Measurements from ENCODE around the gene TRAIP.
"Not testable (repeated sequence)": the region's sequence is repeated elsewhere in the genome, so short reads cannot be mapped to it uniquely, and the experiment has no call there.

The TRAIP gene, protein sequence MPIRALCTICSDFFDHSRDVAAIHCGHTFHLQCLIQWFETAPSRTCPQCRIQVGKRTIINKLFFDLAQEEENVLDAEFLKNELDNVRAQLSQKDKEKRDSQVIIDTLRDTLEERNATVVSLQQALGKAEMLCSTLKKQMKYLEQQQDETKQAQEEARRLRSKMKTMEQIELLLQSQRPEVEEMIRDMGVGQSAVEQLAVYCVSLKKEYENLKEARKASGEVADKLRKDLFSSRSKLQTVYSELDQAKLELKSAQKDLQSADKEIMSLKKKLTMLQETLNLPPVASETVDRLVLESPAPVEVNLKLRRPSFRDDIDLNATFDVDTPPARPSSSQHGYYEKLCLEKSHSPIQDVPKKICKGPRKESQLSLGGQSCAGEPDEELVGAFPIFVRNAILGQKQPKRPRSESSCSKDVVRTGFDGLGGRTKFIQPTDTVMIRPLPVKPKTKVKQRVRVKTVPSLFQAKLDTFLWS

DNA sequence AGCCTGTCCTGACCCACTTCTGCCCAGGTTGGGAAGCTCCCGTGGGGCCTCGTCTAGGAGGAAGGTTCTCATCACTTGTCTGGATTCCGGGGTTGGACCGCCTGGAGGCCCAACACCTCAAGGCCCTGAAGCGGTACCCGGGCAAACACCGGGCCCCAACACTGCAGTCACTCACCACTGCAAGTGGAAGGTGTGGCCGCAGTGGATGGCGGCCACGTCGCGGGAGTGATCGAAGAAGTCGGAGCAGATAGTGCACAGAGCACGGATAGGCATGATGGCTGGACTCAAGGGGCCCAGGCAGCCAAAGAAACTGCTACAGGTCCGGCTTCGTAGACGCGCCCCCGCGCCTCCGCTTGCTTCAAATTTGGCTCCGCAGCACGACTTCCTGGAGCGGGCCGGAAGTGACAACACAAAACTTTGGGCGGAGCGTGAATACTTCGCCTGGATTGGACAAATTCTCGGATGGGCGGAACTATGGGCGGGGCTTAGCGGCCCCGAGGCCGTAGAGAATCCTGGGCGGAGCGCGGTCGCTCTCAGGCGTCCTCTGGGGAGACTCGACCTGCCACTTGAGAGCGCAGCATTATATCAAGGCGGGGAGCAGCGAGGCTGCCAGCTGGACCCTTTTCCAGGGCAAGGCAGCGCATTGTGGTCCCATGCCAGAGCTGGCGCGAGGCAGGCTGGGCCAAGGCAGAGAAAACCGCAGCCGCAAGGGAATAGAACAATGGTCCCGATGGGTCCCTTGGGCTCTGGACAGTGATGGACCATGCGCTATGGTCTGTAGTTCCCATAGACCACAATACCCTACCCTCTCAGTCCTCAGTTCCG lies at the start of gene TRAIP:
TRAIP (minus strand) TSS at position 384 of the 825 bp plus-strand sequence; CDS start at position 273, 111 bp downstream.
- peak; percentile 41 to 95 (median 88) for DNase-seq

DNA sequence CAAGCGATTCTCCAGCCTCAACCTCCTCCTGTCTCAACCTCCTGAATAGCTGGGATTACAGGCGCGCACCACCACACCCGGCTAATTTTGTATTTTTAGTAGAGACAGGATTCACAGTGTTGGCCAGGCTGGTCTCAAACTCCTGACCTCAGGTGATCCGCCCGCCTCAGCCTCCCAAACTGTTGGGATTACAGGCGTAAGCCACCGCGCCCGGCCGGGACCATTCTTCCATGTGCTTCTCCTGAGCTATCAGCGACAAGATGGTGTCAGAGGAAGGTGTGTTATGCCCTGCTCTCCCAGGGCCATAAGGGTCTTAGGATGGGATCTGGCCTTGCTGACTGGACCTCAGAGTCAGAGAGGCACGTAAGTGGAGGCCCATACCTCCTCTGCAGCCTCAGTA lies 48.1 kb upstream of the TRAIP start:
- DNase-seq, result not testable (repeated sequence)

DNA sequence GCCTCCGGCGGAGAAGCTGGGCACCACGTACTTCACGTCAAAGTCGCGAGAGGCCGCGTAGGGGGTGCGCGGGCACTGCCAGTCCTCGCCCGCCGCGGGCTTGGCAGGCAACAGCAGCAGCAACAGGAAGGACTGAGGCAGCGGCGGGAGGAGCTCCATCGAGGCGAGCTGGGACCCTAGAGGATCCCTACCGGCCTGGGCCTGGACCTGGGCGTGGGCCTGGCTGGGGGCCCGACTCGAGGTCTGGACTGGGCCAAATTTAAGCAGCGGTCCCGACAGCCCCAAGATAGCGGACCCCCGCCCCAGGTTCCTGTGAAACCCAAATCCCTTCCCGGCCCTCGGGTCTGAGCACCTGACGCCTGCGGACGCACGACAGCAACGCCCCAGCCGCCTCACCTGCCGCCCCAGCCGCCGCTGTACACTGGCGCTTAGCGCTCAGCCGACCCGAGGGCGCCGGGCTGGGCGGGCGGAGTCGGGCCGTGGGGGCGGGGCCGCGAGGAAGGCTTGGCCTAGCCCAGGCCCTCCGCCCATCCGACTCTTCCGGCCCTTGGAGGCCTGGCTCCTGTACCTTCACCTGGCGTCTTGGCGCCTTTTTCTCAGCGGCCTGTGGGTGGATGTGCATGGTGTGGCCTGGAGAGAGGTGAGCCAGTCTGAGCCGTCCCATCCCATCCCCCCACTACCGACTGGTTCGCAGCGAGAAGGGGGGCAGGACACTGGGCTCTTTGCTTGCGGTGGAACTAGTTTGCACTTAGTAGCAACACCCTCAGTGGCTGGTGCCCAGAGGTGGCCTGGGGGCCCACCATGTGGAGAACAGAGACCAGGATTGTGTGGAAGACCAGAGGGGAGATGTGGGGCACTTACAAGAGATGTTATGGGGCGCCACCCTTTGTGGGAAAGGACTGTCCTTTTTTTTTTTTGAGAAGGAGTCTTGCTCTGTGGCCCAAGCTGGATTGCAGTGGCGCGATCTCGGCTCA lies 47.4 kb upstream of the TRAIP start, which contains the start of gene MST1R:
MST1R (minus strand) TSS at position 423 of the 974 bp plus-strand sequence; CDS start at position 159, 264 bp downstream.
- DNase-seq, result no peak

DNA sequence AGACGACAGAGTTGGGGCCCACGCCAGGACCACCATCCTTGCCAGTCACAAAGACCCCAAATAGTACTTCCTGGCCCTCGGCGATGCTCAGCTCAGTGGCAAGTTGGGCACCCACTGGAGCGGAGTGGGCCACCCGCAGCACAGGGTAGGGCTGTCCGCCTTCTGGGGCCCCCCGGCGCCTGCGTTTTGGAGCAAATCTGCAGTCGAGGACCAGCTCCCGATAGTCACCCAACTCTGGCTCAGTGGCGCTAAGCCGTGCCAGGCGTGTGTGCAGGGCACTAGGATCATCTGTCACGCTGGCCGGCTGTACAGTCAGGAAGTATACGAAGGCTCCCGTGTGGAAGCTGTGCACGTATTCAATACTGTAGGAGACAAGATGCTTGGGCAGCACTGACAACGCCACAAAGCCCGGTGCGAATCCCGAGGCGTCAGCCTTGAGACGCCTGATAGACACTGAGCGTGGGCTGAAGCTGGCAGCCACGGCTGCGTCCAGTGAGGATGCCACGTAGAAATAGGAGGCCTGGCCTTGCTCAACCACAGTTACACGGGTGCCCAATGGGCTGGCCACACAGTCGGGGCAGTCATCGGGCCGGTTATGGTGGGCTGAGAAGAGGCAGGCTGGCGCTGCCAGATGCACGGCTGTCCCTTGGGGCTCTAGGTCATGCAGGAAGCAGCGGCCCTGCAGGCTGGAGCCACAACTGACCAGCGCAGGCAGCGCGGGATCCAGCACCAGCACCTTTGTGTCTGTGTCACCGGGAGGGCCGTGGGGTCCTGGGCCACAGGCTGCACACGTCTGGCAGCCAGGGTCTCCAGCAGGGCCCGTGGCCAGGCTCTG lies 46.4 kb upstream of the TRAIP start:
- no peak for DNase-seq

DNA sequence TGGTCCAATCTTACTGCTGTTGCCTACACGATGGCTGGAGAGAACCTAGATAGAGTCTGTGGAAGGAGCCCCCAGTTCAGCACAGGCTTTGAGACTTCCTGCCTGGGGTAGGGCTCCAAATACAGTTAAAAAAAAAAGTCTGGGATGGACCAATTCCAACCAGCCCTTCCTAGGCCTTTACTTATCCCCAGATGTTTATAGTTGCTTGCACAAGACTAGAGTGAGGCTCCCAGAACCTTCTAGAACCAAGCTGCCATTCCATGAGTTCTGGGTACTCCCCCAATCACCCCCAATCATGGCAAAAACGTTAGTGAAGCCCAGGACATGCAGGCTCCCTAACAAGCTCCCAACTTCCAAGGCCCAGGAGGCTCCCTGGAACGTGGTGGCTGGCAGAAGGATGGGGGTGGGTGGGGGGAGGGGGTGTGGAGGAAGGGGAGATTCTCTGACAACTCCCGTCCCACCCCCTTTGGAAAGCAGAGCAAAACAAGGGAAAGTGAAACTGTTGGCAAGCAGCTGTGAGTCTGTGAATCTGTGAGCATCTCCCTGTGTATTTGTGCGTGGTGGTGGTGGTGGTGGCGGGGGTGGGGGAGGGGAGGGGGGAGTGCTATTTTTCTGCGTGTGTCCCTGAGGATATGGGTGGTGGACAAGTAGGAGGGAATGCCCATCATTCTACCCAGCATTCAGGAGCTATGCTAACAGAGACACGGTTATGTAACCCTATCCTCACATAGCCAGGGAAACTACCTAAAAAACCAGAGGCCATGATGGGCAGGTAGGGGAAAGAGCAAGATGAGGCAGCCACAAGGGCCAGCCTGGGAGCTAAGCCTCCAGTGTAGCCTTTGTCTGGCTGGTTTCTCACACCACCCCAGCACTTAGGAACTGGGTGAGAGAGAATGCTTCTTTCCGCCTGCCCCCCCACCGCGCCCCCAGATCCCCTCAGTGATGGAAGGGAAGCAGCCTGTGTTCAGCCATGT lies 45.3 kb upstream of the TRAIP start:
- peak in 5 of 58 donors; percentile 14 to 32 (median 18) for DNase-seq

DNA sequence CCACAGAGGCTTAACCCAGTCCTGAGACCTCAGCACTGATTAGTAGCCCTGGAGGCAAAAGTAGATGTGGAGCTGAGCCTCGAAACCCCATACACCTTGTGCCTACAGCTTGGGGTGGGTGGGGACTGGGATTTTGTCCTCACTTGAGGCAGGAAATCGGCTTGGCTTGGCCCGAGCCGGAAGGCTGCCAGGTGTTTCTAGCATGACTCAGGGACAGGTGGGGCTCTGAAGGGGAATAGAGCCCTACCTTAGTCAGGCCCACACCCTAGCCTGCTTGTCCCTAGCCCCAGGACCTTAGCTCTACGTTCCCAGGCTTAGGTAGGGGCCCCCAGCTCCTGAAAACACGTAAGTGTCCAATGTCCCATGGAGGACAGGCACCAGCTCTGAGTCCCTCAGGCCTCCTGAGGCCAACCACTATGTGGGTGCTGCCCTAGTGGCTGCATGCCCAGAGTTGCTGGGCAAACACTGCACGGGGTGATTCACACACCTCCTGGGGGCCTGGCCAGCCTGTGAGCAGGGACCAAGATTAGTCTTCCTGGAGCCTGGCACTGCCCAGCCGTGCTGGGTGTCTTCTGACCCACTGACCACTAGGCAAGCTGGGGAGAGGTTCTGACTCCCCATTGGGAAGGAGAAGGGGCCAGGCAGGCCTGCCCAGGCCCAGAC lies 44.3 kb upstream of the TRAIP start:
- no peak for DNase-seq

DNA sequence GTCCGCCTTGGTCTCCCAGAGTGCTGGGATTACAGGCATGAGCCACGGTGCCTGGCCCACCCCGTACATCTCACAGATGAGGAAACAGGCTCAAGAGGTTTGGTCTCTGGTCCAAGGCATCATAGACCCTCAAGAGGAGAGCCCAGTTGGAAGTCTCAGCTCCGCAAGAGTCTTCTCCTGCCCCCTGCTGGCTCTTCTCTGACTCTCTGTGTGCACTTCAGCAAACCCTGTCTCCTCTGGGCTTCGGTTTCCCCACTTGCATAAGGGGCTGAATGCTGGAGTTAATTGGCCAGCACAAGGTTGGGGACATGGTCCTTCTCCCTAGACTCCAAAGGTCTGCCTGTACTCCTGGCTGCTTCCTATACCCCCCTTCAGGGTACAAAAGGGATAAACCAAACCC lies 43.5 kb upstream of the TRAIP start:
- peak in 3 of 58 donors; percentile 7 to 27 (median 26) for DNase-seq

DNA sequence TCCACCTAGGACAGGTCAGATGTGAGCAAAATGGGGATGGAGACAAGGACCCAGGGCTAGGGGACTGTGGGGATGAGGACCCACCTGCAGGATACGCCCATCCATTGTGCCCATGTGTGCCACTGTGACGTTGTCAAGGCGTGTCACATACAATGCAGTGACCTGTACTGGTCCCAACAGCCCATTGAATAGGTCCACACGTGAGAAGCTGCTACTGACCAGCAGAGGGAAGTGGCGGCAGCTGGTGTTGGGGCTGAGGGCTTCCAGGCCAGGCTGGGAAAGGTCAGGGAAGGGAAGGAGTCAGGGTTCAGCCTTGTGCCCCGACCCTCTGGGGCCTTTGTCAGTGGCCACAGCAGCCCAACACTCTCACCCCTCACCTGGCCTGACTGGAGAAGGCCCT lies 42.6 kb upstream of the TRAIP start:
- no peak for DNase-seq

DNA sequence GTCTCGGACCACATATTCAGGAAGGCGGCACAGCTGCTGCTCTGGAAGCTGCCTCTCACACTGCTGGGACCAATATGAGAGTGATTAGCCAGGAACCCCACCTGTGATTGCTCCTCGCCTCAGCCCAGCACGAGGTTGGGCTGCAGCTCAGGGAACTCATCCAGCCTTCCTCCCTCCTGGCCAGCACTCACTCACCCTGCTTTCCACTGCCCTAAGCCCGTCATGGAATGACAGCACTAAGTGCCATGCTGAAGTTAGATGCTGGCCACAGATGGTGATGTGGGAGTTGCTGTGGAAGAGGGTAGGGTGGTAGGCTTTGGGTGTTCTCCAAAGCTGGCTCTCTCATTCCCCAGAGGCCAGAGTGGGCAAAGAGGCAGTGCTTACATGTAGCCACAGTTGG lies 40.0 kb upstream of the TRAIP start:
- peak in 12 of 58 donors; percentile 10 to 56 (median 34) for DNase-seq

DNA sequence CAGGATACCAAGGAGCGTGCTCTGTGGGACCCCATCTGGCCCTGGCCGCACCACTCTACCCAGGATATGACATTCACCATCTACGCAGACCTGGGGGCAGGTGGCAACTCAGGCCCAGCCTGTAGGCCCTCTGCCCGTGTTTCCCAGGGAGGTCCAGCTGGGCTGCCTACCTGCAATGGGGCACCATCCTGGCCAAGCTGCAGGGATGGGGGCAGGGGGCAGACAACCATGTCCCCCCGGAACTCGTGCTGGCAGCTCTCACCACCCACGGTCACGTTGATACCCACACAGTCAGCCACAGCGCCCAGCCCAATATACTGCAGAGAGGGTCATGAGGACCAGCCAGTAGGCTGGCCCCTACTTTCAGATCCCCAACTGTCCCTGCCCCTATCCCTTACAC lies 39.4 kb upstream of the TRAIP start:
- DNase-seq, result no peak

DNA sequence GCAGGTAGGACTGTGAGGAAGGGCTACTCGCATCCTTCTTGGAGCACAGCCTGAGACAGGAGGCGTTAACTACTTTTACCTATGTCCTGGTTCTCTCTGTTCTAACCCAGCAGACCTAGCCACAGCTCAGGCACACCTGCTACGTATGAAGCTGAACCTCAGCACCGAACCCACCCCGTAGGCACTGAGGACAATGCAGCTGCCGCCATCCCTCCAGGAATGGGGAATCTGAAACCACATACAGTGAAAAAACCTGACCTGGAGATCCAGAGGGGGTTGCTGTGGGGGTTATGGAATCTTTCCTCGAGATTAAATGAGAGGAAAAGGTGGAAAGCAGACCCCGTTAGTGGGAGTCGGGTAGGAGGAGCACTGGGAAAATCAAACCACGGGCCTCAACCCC lies 32.9 kb upstream of the TRAIP start:
- DNase-seq, result no peak

DNA sequence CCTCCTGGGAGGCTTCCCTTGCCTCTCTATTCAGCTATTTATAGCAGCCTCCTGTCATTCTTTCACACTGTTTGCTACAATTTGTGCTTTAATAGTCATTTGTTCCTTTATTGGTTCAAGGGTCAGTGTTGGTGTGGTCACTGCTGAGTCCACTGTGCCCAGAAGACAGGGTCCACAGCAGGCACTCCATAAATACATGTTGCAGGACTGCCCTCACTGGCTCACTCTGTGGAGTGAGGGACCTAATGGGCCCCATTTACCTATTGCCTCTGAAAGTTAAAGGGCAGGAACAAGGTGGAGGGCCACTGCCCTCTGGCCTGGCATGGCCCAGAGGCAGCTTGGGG lies 30.5 kb upstream of the TRAIP start:
- DNase-seq, result no peak

DNA sequence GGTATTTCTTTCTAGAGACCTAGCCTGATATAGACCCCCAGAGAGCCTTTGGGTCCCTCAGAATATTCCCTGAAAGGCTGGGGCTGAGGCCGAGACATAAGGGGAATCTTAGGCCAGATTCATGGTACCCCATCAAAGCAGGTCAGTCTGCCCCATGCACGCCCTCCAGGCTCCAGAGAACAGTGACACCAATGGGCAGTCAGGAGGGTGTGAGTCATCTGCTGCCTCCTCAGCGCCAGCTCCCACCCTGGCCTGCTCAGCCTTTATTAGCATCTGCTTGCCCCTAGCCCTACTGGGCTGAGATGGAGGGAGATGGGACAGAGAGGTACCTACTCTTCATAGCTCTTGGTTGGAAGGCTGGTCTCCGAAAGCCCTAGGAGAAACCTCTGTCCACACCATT lies 27.6 kb upstream of the TRAIP start:
- DNase-seq, result no peak

DNA sequence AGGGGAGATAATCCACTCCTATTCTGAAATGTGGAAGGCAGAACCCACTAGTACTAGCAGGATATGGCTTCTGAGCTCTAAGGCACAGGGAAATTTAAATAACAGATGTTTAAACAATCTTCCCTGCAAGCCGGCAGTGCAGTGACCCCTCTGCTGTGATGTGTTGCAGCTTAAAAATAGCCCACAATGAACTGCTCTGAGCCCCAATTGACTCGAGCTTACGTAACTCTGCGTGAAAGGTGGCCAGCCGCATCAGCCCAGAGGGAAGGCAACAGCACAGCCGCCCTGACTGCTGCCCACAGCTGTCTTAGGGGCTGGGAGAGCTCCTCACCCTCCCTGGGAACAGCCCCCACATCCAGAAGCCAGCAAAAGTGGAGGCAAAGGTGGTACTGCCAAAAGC lies 25.8 kb upstream of the TRAIP start:
- no peak for DNase-seq

DNA sequence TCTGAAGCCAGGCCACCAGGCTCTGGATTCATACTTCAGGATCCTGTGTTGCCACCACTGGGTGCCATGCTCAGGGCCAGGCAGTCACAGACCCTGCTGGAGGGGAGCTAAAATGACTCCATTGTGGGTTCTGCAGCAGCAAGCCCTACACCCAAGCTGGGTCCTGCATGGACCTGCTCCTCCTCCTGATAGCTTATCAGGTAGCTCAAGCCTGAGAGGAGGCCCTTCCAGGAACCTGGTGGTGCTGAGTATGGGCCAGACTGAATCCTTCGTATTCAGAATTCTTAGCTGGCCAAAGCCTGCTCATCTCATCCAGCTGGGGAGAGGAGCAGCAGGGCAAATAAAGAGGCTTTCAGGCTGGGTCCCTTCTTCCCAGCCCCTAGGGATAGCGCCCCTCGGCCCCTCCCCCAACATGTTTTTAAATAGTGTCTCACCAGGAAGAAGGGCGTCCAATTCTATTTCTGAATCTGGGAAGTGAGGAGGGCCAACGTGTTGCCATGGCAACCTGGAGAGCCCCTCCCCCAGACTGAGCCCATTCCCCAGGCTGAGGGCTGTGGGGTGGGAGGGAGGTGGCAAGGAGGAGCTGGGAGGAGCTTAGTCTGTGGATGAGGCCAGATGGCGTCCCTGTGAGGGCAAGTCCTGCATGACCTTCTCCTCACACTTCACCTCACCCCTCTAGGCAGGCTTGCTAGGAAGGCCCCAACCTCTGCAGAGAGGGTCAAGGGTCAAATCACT lies 24.4 kb upstream of the TRAIP start:
- peak in 1 of 58 donors; percentile 20 for DNase-seq

DNA sequence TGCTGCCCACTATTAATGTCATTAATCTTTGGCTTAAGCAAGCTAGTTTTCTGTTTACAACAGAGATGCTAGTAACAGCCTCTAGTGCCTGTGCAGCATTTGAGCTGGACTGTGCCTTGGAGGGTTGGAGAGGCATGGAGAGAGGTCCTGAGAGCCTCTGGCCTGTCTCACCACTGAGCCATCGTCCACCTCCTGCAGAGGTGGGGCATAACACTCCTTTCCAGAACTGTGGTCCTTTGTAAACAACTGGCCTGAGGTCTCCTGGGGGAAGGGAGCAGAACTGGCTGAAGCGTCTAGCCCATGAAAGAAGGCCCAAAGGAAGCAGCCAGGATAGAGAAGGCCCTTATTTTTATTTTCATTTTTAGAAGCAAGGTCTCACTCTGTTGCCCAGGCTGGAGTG lies 23.4 kb upstream of the TRAIP start:
- no peak for DNase-seq

DNA sequence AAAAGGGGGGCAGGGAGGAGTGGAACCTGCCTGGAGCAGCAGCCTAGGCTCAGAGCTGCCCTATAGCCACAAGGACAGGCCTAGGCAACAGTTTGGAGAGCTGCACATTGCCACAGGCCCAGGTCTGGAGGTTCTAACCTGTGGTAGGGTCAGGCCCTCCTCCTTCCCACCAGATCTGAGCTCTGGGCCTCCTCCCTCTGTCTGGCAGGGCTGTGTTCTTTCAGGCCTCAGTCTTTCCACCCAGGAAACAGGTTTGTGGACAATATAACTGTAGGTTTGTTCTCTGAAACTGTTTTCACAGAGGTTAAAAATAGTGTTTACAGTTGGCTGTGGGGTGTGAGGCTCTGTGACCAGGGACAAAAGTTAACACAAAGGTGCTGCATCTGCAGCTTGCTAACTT lies 22.3 kb upstream of the TRAIP start:
- no peak for DNase-seq

DNA sequence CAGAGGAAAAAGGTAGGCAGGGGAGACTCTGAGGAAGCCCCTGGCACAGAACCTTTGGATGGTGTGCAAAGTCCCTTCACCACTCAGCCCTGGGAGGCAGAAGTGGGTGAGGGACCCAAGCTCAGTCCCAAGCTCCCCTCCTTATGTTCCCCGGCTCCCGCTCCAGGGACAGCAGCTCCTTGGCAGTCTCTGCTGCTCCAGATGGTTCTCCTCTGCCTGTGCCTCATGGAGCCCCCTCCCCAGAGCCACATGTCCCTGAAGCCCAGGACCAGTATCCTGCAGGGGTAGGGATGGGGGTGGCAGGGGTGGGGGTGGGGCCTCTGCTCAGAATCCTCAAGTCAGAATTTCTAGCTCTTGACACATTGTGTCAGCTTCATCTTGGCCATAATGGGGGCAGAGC lies 21.4 kb upstream of the TRAIP start:
- DNase-seq, result no peak

All from anterior cingulate cortex (tissue), 58 donors.